Measurements from ENCODE around the gene CPXM2. TPM values are rescaled to one million over a fixed set of nuclear protein-coding genes. Genes with fewer than 3 reads are reported as not detected.

Gene CPXM2
- total and polyA plus RNA-seq, 9 of the 15 experiments (the other 6 are each of a cell fraction or from before 2014, with no cell fraction given), result not detected

- intact Hi-C loops (cut with micrococcal nuclease), result no loop called here
- H3K27ac ChIP-seq (ENCODE audit: extremely low read depth, low read depth, low read length), result no peak overlapping the region
- H3K79me2 ChIP-seq (ENCODE audit: control insufficient read depth, insufficient read depth, low read length), result no peaks in the 10 kb centered on the region
- no peak for DNase-seq (ENCODE audit: extremely low read depth in 1 of 4, low spot score in 3 of 4)
- H3K4me1 ChIP-seq (replicated peaks in 1 of 2; ENCODE audit: control insufficient read depth in 2 of 2, insufficient read depth in 2 of 2, low read length in 2 of 2), result no peaks in the 10 kb centered on the region; a peak in 1 of 5 replicates
- H3K36me3 ChIP-seq (ENCODE audit: control insufficient read depth, insufficient read depth, low read length), result no peaks in the 10 kb centered on the region
- no peak for FAIRE-seq
- 2% methylated on average over 17 of the region's 20 CpGs for WGBS (ENCODE audit: insufficient coverage, low coverage, missing lambda C conversion rate)
- BruUV-seq (replicated peaks), result no TSS peak
- no peaks in the 10 kb centered on the region for H3K9me3 ChIP-seq (replicated peaks; ENCODE audit: control insufficient read depth, insufficient read depth, low read depth, low read length)
- ChIA-PET POLR2A (no interaction called here), CTCF (ENCODE audit: low intra/inter-chr PET ratio) (no interaction called here)
- ATAC-seq, result no peak
- H3K27me3 ChIP-seq (ENCODE audit: control insufficient read depth in 2 of 2, insufficient read depth in 2 of 2, low read length in 2 of 2), result peaks cover 0 to 31% of the 10 kb centered on the region in 2 experiments; a peak in 3 of 5 replicates
- no peak overlapping the region for H3K4me3 ChIP-seq
- no peak overlapping the region for H3K9ac ChIP-seq (ENCODE audit: insufficient read depth in 1 of 2, low read depth in 2 of 2, low read length in 2 of 2)
- no peaks in the 10 kb centered on the region for H4K20me1 ChIP-seq (replicated peaks; ENCODE audit: control insufficient read depth, insufficient read depth, low read length)
- H2AFZ ChIP-seq (ENCODE audit: low read depth, low read length), result no peak overlapping the region
- H3K4me2 ChIP-seq (ENCODE audit: insufficient read depth, low read length), result no peak overlapping the region
- no peaks in the 10 kb centered on the region for H3K9me1 ChIP-seq (ENCODE audit: control insufficient read depth, insufficient read depth, low read length)
- in situ Hi-C loops (cut with MboI), result no loop called here
- TF ChIP-seq FOXP4 (CRISPR knock-in tag; IDR thresholded peaks at IDR 0.05; ENCODE audit: borderline replicate concordance) (no peak), SRF (CRISPR knock-in tag; IDR thresholded peaks at IDR 0.05) (no peak), RB1 (IDR thresholded peaks at IDR 0.05; ENCODE audit: low read depth) (no peak), PCBP1 (IDR thresholded peaks at IDR 0.05; ENCODE audit: low read depth, low read length, poor library complexity, severe bottlenecking) (no peak), TCF7L2 (IDR thresholded peaks at IDR 0.05; ENCODE audit: low read depth, low read length) (no peak), RCOR1 (IDR thresholded peaks at IDR 0.05; ENCODE audit: borderline replicate concordance in 1 of 2, low read depth in 2 of 2, low read length in 2 of 2) (no peak), TAF1 (IDR thresholded peaks at IDR 0.05; ENCODE audit: control insufficient read depth, extremely low read depth, insufficient read depth, low read length, severe bottlenecking) (no peak), AFF4 (CRISPR knock-in tag; IDR thresholded peaks at IDR 0.05) (no peak), MITF (IDR thresholded peaks at IDR 0.05) (no peak), PURB (CRISPR knock-in tag; IDR thresholded peaks at IDR 0.05; ENCODE audit: low read depth) (no peak), HMGN3 (IDR thresholded peaks at IDR 0.05; ENCODE audit: borderline replicate concordance, extremely low read depth, insufficient read length, low read depth, low read length) (no peak), HSF4 (CRISPR knock-in tag; IDR thresholded peaks at IDR 0.05; ENCODE audit: borderline replicate concordance) (no peak), MAZ (CRISPR knock-in tag; conservative IDR thresholded peaks at IDR 0.05 in 1 of 2, IDR thresholded peaks at IDR 0.05 in 1 of 2) (no peak)
These were observed 32.5 kb downstream of the CPXM2 start for GRCh38 chr10:123858907-123859652.

All from K562 (cell line).